OCI-LY1 (cell line): ENCODE data around the gene NUP93.
"Not testable (repeated sequence)": the region's sequence is repeated elsewhere in the genome, so short reads cannot be mapped to it uniquely, and the experiment has no call there.

Experiments
- H2AFZ ChIP-seq: fragments of 200-600 bp; sonication (generic), shearing (Covaris generic); 2 replicates; pipeline ENCODE4 v1.6.0; 2014; ENCODE audit warnings: antibody characterized with exemption, mild to moderate bottlenecking, low read length
- H3F3A ChIP-seq: fragments of 200-600 bp; sonication (generic), shearing (Covaris generic); 2 replicates; pipeline ENCODE4 v1.6.0; 2014; ENCODE audit warnings: mild to moderate bottlenecking, antibody characterized with exemption, low read length, moderate library complexity; ENCODE audit not compliant: insufficient read depth
- H3K27ac ChIP-seq: fragments of 200-600 bp; sonication (generic); 2 replicates; pipeline ENCODE4 v1.5.1; 2014; ENCODE audit warnings: low read length, mixed run types, mild to moderate bottlenecking, low read depth; ENCODE audit not compliant: poor library complexity, severe bottlenecking
- H3K27me3 ChIP-seq: fragments of 200-600 bp; sonication (generic); 2 replicates; pipeline ENCODE4 v1.6.0; 2014; ENCODE audit warnings: antibody characterized with exemption, mild to moderate bottlenecking, low read length, moderate library complexity; ENCODE audit not compliant: insufficient read depth
- H3K36me3 ChIP-seq: fragments of 200-600 bp; sonication (generic); 2 replicates; pipeline ENCODE4 v1.6.1; 2014; ENCODE audit warnings: mild to moderate bottlenecking, antibody characterized with exemption, low read length, moderate library complexity, mixed read lengths; ENCODE audit not compliant: insufficient read depth
- H3K4me1 ChIP-seq: fragments of 200-600 bp; sonication (generic); 2 replicates; pipeline ENCODE4 v1.5.1; 2014; ENCODE audit warnings: mild to moderate bottlenecking, low read length, moderate library complexity; ENCODE audit not compliant: insufficient read depth, severe bottlenecking
- H3K4me2 ChIP-seq: fragments of 200-600 bp; sonication (generic), shearing (Covaris generic); 2 replicates; pipeline ENCODE4 v1.6.1; 2014; ENCODE audit warnings: low read length
- H3K4me3 ChIP-seq: fragments of 200-600 bp; sonication (generic); 2 replicates; pipeline ENCODE4 v1.5.1; 2014; ENCODE audit warnings: low read length, low read depth, mild to moderate bottlenecking, mixed read lengths; ENCODE audit not compliant: poor library complexity, severe bottlenecking
- H3K79me2 ChIP-seq: fragments of 200-600 bp; shearing (Covaris generic); 2 replicates; pipeline ENCODE4 v1.6.1; 2016; ENCODE audit warnings: mixed run types, low read length, mixed read lengths; ENCODE audit not compliant: insufficient read depth
- H3K9ac ChIP-seq: fragments of 200-600 bp; sonication (generic), shearing (Covaris generic); 2 replicates; pipeline ENCODE4 v1.6.1; 2014; ENCODE audit warnings: mild to moderate bottlenecking, low read length, mixed read lengths
- H3K9me2 ChIP-seq: fragments of 200-600 bp; sonication (generic), shearing (Covaris generic); 2 replicates; pipeline ENCODE4 v1.6.1; 2014; ENCODE audit warnings: low read depth, mild to moderate bottlenecking, low read length, mixed read lengths
- H3K9me3 ChIP-seq: fragments of 200-600 bp; shearing (Covaris generic); 2 replicates; pipeline ENCODE4 v1.6.1; 2014; ENCODE audit warnings: low read length, mixed read lengths
- H4K20me1 ChIP-seq: fragments of 200-600 bp; sonication (generic), shearing (Covaris generic); 2 replicates; pipeline ENCODE4 v1.6.0; 2016; ENCODE audit warnings: mild to moderate bottlenecking, low read length; ENCODE audit not compliant: insufficient read depth
- EZH2 ChIP-seq: fragments of 200-600 bp; sonication (generic), shearing (Covaris generic); IDR thresholded peaks from 2 replicates; pipeline ENCODE4 v1.8.0; 2017; ENCODE audit warnings: borderline replicate concordance, mixed run types, mild to moderate bottlenecking, antibody characterized with exemption, low read length, moderate library complexity, mixed read lengths
- TF ChIP-seq, protein P1 (sequence below): fragments of 200-600 bp; sonication (generic), shearing (Covaris generic); IDR thresholded peaks from 2 replicates; pipeline ENCODE4 v1.5.1; 2017; ENCODE audit warnings: mild to moderate bottlenecking, antibody characterized with exemption, low read length, moderate library complexity, mixed read lengths

The NUP93 gene

DNA sequence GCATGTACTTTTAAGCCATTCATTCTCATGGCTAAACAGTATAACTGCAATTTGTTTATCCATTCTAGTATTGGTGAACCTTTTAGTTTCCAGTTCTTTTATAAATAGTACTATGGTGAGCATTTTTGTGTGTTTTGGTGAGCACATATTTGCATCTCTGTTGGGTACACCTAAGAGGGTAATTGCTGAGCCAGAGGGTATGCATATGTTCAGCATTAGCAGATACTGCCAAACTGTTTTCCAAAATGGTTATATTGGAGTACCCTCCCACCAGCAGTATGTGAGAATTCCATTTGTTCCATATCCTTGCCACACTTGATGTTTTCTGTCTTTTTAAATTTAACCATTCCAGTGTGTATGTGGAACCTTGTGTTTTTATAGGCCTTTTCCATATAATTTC, 81.0 kb downstream of the NUP93 start:
- Histone ChIP-seq H3K9me2 (no peaks in the 10 kb centered on the region), H4K20me1 (no peaks in the 10 kb centered on the region), H3K4me1 (no peaks in the 10 kb centered on the region), H3K79me2 (no peaks in the 10 kb centered on the region), H2AFZ (no peak overlapping the region), H3K9me3 (no peaks in the 10 kb centered on the region), H3K27ac (no peak overlapping the region), H3K4me2 (no peak overlapping the region), H3F3A (no peaks in the 10 kb centered on the region), H3K4me3 (no peak overlapping the region), H3K36me3 (peaks cover 24% of the 10 kb centered on the region), H3K9ac (no peak overlapping the region), H3K27me3 (no peaks in the 10 kb centered on the region)
- TF ChIP-seq EZH2: no peak
- TF ChIP-seq, protein P1, sequence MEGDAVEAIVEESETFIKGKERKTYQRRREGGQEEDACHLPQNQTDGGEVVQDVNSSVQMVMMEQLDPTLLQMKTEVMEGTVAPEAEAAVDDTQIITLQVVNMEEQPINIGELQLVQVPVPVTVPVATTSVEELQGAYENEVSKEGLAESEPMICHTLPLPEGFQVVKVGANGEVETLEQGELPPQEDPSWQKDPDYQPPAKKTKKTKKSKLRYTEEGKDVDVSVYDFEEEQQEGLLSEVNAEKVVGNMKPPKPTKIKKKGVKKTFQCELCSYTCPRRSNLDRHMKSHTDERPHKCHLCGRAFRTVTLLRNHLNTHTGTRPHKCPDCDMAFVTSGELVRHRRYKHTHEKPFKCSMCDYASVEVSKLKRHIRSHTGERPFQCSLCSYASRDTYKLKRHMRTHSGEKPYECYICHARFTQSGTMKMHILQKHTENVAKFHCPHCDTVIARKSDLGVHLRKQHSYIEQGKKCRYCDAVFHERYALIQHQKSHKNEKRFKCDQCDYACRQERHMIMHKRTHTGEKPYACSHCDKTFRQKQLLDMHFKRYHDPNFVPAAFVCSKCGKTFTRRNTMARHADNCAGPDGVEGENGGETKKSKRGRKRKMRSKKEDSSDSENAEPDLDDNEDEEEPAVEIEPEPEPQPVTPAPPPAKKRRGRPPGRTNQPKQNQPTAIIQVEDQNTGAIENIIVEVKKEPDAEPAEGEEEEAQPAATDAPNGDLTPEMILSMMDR: no peak

DNA sequence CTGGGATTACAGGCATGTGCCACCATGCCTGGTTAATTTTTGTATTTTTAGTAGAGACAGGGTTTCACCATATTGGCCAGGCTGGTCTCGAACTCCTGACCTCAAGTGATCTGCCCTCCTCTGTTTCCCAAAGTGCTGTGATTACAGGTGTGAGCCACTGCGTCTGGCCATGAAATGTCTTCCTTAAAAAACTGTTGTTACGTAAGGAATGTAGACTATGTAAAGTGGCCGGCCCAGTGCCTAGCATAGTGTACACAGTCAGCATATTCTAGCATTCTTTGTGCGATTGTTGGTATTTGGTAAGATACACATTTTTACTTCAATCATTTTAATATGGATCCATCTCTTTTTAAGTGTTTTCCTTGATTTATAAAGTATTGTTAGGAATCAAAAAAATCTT, 81.7 kb downstream of the NUP93 start:
- H3K9me3 ChIP-seq, H3K27me3 ChIP-seq, H3K27ac ChIP-seq, H4K20me1 ChIP-seq, H3K4me3 ChIP-seq, H3K79me2 ChIP-seq, H3K4me1 ChIP-seq, H3F3A ChIP-seq, H3K4me2 ChIP-seq, H3K9me2 ChIP-seq, H3K9ac ChIP-seq, H2AFZ ChIP-seq: not testable (repeated sequence)
- H3K36me3 ChIP-seq: peaks cover 17% of the 10 kb centered on the region

DNA sequence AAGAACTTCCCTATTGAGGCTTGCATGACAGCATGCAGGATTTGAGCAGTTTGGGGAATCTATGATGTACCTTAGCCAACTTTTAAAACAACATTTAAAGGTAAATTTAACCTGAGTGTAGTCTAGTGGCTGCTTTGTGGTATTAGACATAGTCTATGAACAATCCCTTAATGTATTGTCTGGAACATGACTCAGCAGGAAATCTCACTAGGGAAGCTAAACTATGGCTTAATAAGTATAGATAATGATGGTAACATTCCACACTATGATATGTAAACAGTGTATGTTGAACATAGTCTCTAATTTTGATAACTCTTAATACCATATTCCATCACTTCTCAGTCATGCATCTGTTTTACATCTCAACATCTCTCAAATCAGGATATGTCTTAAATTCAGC, 83.0 kb downstream of the NUP93 start:
- no peaks in the 10 kb centered on the region for H3F3A ChIP-seq
- H3K9ac ChIP-seq: no peak overlapping the region
- no peak overlapping the region for H3K27ac ChIP-seq

More for the DNA sequence above, 83.0 kb downstream of the NUP93 start:
- H3K4me2 ChIP-seq: no peak overlapping the region
- H3K9me2 ChIP-seq: no peaks in the 10 kb centered on the region
- H4K20me1 ChIP-seq: no peaks in the 10 kb centered on the region
- H3K27me3 ChIP-seq: no peaks in the 10 kb centered on the region
- no peaks in the 10 kb centered on the region for H3K79me2 ChIP-seq
- no peak overlapping the region for H3K4me3 ChIP-seq
- H2AFZ ChIP-seq: no peak overlapping the region
- no peaks in the 10 kb centered on the region for H3K9me3 ChIP-seq
- TF ChIP-seq, protein P1: no peak
- TF ChIP-seq EZH2: no peak
- H3K4me1 ChIP-seq: no peaks in the 10 kb centered on the region
- H3K36me3 ChIP-seq: peaks cover 9% of the 10 kb centered on the region; the same call in 1 of the 2 replicates
